Stomach (tissue), 4 donors: Measurements from ENCODE around the gene MATCAP1.

Experiments
- POLR2A ChIP-seq, 4 donors: fragments of 450-650 bp; IDR thresholded peaks; one replicate each; pipeline ENCODE4 v1.6.1; 2016; ENCODE audit warnings: antibody characterized with exemption in 4 of 4, control low read depth in 2 of 4, mild to moderate bottlenecking in 1 of 4, moderate library complexity in 1 of 4
- POLR2AphosphoS5 ChIP-seq, 3 donors: sonication (generic); formaldehyde crosslinking; IDR thresholded peaks; one replicate each; pipeline ENCODE4 v1.6.1; 2016; ENCODE audit warnings: antibody characterized with exemption in 3 of 3

GRCh38 chr16:67156143-67156844 lies 27.5 kb downstream of the MATCAP1 start:
- no peak for TF ChIP-seq POLR2A (IDR thresholded peaks at IDR 0.05)
- TF ChIP-seq POLR2AphosphoS5 (IDR thresholded peaks at IDR 0.05) = no peak
